ENCODE results near the gene OPN1MW3. TPM values are rescaled to one million over a fixed set of nuclear protein-coding genes. Genes with fewer than 3 reads are reported as not detected.

OPN1MW3 gene
- total RNA-seq, 2 experiments from 2014 or later = not detected

DNA sequence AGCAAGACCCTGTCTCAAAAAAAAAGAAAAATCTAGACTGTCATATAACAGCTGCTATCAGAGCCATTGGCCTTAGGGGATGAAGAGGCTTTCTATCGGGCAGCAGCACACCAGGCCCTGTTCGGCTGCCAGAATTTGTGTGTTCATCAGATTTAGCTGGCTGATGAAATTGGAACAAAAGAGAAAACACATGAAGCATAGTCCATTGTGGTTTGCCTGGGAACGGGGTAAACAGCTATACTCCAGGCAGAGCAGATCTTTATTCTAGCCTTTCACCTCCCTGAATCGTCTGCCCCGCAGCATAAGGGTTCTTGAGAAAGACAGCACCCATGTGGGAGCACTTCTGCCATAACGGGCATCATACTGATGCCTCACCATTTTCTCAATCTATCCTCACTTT is 49.8 kb downstream of the OPN1MW3 start:
- no peak for DNase-seq
- no peak for ATAC-seq
- CTCF ChIA-PET = interaction anchor here (1.0 to 2.6 kb wide), 3 partner anchors 21 to 262 kb away, joined by 3 to 12 read pairs (median 6); no protein-coding TSS in a partner anchor
- Mint-ChIP-seq H3K4me1 (peaks cover 40% of the 10 kb centered on the region), H3K9me3 (ENCODE audit: low read depth) (no peaks in the 10 kb centered on the region), H3K27ac (no peak overlapping the region), H3K27me3 (no peaks in the 10 kb centered on the region), H3K4me3 (no peak overlapping the region), H3K36me3 (no peaks in the 10 kb centered on the region)

DNA sequence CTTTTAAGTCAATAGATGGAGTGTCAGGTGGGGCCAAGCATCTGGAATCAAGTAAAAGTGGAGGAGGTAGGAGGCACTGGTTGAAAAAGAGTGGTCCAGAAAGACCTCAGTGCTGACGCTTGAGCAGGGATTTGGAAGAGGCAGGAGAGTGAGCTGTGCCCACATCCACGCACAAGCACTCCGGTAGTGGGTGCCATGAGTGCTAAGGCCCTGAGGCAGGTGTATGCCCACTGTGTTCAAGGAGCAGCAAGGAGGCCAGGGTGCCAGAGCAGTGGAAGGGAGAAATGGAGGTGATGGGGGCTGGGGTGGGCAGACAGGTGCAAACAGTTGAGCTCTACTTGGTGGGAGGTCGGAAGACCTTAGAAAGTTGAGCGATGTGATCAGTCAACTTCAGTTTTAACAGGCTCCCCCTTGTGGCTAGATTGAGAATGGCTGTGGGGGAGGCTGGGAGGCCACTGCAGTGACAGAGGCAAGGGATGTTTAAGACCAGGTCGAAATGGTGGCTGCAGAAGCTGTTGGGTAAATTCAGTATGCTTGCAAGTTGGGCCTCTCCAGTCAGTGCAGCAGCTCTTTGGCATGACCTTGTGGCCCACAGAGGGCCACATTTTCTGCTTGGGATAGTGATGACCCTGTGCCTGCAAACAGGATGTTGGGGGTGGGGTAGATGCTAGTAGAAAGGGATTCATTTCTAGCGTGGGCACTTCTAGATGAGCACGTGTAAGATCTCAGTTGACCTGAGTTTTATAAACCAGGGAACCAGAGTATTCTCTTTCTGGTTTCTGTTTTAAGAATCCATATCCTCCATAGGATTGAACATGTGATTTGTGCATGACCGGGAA is 50.9 kb downstream of the OPN1MW3 start:
- peak overlapping the region; percentile 81 for H3K27ac Mint-ChIP-seq
- H3K27me3 Mint-ChIP-seq = no peaks in the 10 kb centered on the region
- peak; percentile 88 for DNase-seq
- no peaks in the 10 kb centered on the region for H3K9me3 Mint-ChIP-seq (ENCODE audit: low read depth)
- CTCF ChIA-PET = interaction anchor here (1.0 to 2.6 kb wide), 8 partner anchors 8 to 296 kb away, joined by 3 to 12 read pairs (median 5); no protein-coding TSS in a partner anchor
- no peak overlapping the region for H3K4me3 Mint-ChIP-seq
- peaks cover under 1% of the 10 kb centered on the region for H3K36me3 Mint-ChIP-seq
- peaks cover 51% of the 10 kb centered on the region for H3K4me1 Mint-ChIP-seq
- peak; percentile 81 for ATAC-seq

DNA sequence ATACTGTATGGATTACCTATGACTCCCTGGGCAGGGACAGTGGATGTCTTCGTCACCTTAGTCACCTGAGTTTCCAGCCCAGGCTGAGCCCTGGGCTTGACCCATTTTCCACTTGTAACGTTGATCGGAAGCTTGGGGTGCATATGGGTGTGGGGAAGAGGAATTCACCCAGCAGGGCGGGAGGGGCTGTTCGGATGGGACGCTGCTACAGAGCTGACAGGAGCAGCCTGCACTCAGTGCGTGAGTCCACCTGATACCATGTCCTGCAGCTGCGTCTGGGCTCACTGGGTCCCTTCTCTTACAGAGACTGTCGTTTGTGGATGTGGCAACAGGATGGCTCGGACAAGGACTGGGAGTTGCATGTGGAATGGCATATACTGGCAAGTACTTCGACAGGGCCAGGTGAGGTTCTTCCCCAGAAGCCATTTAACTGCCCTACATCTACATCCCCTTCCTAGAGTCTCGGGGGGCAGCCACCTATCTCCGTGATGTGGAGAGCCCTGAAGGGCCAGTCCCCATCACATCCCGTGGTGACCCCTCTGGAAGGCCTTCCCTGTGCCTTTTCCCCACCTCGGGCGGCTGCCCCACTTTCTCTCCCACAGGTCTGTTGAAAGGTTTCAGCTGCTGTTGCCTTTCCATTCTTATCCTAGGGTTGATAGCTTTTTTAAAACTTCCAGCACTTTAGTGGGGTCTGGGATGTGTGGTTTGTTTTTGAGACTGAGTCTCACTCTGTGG is 51.8 kb downstream of the OPN1MW3 start:
- Mint-ChIP-seq H3K9me3 (ENCODE audit: low read depth) (no peaks in the 10 kb centered on the region), H3K36me3 (peaks cover 2% of the 10 kb centered on the region), H3K4me3 (no peak overlapping the region), H3K27me3 (no peaks in the 10 kb centered on the region), H3K27ac (no peak overlapping the region), H3K4me1 (peaks cover 57% of the 10 kb centered on the region)
- no peak for DNase-seq
- no peak for ATAC-seq
- CTCF ChIA-PET = interaction anchor here (1.0 to 2.6 kb wide), 7 partner anchors 7 to 296 kb away, joined by 3 to 12 read pairs (median 6); no protein-coding TSS in a partner anchor

DNA sequence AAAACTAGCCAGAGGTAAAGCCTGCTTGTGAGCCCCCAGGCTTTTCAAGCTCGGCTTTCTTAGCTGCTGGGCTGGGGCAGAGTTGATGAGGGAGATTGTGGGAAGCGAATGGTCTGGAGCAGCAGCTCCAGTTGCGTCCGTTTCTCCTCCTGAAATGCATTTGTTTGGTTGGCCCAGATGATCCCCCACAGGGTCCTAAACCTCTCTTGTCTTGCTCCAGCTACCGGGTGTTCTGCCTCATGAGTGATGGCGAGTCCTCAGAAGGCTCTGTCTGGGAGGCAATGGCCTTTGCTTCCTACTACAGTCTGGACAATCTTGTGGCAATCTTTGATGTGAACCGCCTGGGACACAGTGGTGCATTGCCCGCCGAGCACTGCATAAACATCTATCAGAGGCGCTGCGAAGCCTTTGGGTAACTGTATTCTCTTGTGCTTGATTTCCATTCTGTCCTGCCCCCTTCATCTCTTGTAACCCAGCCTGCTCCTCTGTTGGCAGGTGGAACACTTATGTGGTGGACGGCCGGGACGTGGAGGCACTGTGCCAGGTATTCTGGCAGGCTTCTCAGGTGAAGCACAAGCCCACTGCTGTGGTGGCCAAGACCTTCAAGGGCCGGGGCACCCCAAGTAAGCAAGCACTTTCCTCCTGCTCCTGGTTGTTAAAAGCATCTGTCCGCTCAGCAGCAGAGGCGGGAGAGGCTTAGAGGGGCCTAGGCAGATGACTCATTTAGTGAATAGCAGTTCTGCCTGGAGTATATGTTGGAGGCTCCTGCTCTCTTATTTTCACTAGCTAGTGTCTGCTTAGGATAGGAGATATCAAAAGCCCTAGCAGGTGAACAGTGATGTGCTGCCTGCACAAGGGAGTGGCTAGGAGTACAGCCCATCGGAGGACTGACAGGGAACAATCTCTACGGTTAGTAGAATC is 53.5 kb downstream of the OPN1MW3 start:
- peaks cover 2% of the 10 kb centered on the region for H3K36me3 Mint-ChIP-seq
- peaks cover 63% of the 10 kb centered on the region for H3K4me1 Mint-ChIP-seq
- H3K27ac Mint-ChIP-seq = peak overlapping the region; percentile 52
- no peaks in the 10 kb centered on the region for H3K9me3 Mint-ChIP-seq (ENCODE audit: low read depth)
- DNase-seq = peak; percentile 44
- CTCF ChIA-PET = interaction anchor here (1.5 kb wide), 1 partner anchor 12 kb away, joined by 4 read pairs; no protein-coding TSS in a partner anchor
- H3K4me3 Mint-ChIP-seq = no peak overlapping the region
- ATAC-seq = peak; percentile 48
- H3K27me3 Mint-ChIP-seq = no peaks in the 10 kb centered on the region

DNA sequence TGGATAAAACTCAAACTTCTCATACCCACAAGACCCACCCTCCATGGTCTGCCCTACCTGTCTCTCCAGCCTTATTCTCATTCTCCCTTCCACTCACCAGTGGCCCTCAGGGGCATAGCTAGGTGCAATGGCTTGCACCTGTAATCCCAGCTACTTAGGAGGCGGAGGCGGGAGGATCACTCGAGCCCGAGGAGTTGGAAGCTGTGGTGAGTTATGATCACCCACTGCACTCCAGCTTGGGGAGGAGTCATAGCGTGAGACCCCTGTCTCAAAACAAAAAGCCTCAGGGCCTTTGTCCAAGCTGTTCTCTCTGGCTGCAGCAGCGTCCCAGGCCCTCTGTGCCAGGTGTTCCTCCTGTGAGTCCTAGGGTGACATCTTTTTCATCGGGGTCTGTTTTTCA is 54.7 kb downstream of the OPN1MW3 start:
- DNase-seq (no peak), ATAC-seq (no peak)
- Mint-ChIP-seq H3K27ac (no peak overlapping the region), H3K36me3 (peaks cover 2% of the 10 kb centered on the region), H3K4me1 (peaks cover 66% of the 10 kb centered on the region), H3K9me3 (ENCODE audit: low read depth) (no peaks in the 10 kb centered on the region), H3K4me3 (no peak overlapping the region), H3K27me3 (no peaks in the 10 kb centered on the region)
- CTCF ChIA-PET = interaction anchor here (1.4 to 1.5 kb wide), 2 partner anchors 9 to 11 kb away, joined by 3 to 4 read pairs; no protein-coding TSS in a partner anchor

DNA sequence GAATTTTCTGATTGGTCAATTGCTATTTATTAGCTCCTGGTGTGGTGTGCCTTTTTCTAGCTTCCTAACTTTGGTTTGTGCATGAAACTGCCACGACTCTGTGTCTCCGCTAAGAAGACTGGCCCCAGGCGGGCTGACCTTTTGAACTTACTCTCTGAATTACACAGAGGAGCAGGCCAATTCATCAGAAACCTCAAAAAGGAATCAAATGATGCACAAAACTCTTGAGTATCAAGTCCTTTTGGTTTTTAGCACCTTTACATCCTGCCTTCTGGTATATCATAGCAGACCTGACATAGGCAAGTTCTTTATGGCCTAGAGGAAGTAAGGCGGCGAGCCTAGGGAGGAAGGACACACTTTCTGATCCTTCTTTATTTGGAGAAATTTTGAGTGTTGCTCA is 55.8 kb downstream of the OPN1MW3 start:
- no peak overlapping the region for H3K4me3 Mint-ChIP-seq
- peak; percentile 70 for DNase-seq
- CTCF ChIA-PET = interaction anchor here (1.4 kb wide), 1 partner anchor 8 kb away, joined by 3 read pairs; no protein-coding TSS in a partner anchor
- peak; percentile 70 for ATAC-seq
- H3K36me3 Mint-ChIP-seq = peaks cover 2% of the 10 kb centered on the region
- peak overlapping the region; percentile 80 for H3K27ac Mint-ChIP-seq
- H3K27me3 Mint-ChIP-seq = no peaks in the 10 kb centered on the region
- H3K9me3 Mint-ChIP-seq (ENCODE audit: low read depth) = no peaks in the 10 kb centered on the region
- peaks cover 63% of the 10 kb centered on the region for H3K4me1 Mint-ChIP-seq

DNA sequence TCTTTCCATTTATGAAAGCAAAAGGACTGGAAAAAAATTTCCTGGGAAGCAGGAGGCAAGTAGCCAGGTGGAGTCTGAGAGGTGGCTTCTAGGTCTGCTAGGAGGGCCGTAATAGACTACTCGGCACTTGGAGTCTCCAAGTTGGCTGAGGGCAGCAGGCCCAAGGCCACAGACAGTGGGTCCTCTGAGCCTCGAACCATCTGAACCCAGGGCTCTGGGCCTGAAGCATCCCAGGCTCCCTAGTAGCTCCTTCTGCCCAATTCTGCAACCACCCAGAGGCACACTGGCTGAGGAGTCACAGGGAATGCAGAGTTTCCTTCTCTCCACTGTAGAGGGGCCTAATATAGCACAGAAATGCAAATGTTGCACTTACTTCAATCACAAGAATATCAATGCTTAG is 58.0 kb downstream of the OPN1MW3 start:
- H3K27me3 Mint-ChIP-seq = no peaks in the 10 kb centered on the region
- H3K4me1 Mint-ChIP-seq = peaks cover 58% of the 10 kb centered on the region
- CTCF ChIA-PET = interaction anchor here (2.2 kb wide), 1 partner anchor 11 kb away, joined by 7 read pairs; no protein-coding TSS in a partner anchor
- DNase-seq = no peak
- peaks cover 2% of the 10 kb centered on the region for H3K36me3 Mint-ChIP-seq
- no peak overlapping the region for H3K4me3 Mint-ChIP-seq
- ATAC-seq = no peak
- no peaks in the 10 kb centered on the region for H3K9me3 Mint-ChIP-seq (ENCODE audit: low read depth)
- H3K27ac Mint-ChIP-seq = no peak overlapping the region

DNA sequence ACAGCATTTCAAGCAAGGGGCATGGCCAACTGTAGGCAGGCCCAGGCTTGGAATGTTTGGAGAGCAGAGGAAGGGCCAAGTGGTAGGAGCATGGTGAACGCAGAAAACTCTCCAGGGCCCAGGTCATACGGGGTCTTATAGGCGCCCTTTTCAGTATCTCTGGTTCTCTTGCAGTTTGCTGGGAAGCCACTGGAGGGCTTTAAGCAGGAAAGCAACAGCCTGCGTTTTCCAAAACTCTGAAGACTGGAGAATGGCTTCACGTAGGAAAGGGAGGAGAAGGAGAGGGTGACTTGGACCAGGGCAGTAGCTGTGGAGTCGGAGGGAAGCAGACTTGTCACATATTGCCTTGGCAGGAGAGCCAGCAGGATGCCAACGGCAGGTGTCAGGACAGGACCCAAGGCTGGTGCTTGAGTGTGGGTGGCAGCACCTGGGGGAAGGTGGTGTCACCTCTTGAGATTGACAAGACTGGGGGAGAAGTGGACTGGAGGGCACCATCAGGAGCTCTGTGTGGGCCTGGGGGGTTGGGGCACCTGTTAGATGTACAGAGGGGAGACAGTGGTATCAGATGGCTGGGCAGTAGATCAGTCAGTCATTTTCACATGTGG is 60.1 kb downstream of the OPN1MW3 start:
- peaks cover 52% of the 10 kb centered on the region for H3K4me1 Mint-ChIP-seq

DNA sequence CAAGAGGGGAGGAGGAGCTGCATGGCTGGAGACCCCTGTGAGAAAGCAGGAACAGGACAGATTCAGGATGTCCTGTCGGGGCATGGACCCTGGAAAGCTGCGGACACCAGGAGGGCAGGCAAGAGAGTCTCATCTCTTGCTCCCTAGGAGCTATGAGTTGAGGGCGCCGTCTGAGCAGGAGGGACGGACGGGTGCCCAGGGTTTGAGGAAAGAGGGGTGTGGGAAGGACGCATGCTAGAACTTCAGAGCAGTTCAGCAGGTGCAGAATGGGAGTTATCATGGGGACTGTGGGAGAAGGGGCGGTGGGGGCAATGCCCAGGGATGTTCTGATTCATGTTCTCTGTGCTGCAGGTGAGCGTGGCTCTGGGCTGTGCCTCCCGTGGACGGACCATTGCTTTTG is 63.0 kb downstream of the OPN1MW3 start:
- Mint-ChIP-seq H3K36me3 (no peaks in the 10 kb centered on the region), H3K27ac (no peak overlapping the region), H3K9me3 (ENCODE audit: low read depth) (no peaks in the 10 kb centered on the region), H3K4me1 (peaks cover 31% of the 10 kb centered on the region), H3K4me3 (no peak overlapping the region), H3K27me3 (no peaks in the 10 kb centered on the region)
- CTCF ChIA-PET = no interaction called here
- DNase-seq (no peak), ATAC-seq (no peak)

More for the DNA sequence above, 60.1 kb downstream of the OPN1MW3 start:
- H3K27ac Mint-ChIP-seq = peak overlapping the region; percentile 40
- CTCF ChIA-PET = interaction anchor here (0.8 to 2.2 kb wide), 4 partner anchors 9 to 182 kb away, joined by 3 to 7 read pairs (median 4); no protein-coding TSS in a partner anchor
- H3K36me3 Mint-ChIP-seq = peaks cover 2% of the 10 kb centered on the region
- no peak overlapping the region for H3K4me3 Mint-ChIP-seq
- no peaks in the 10 kb centered on the region for H3K27me3 Mint-ChIP-seq
- ATAC-seq (no peak), DNase-seq (no peak)
- H3K9me3 Mint-ChIP-seq (ENCODE audit: low read depth) = no peaks in the 10 kb centered on the region

Other genes starting within 250 kb of the OPN1MW3 start
- 100 to 1,000 TPM; 127 to 148 TPM for gene IRAK1, start 237.7 kb upstream of the OPN1MW3 start, total RNA-seq
- gene MECP2, start 159.9 kb upstream of the OPN1MW3 start, total RNA-seq = 10 to 100 TPM; 81.1 to 84.5 TPM
- gene OPN1LW, start 113.3 kb upstream of the OPN1MW3 start, total RNA-seq = not detected
- not detected for gene OPN1MW, start 75.0 kb upstream of the OPN1MW3 start, total RNA-seq
- not detected for gene OPN1MW2, start 37.8 kb upstream of the OPN1MW3 start, total RNA-seq
- not detected for gene TEX28, start 37.5 kb downstream of the OPN1MW3 start, total RNA-seq
- 1 to 10 TPM in 1 of 2 experiments, under 1 TPM in 1; 0.75 to 1.1 TPM for gene TKTL1, start 38.2 kb downstream of the OPN1MW3 start, total RNA-seq
- 1,000 to 10,000 TPM; 1,602 to 2,011 TPM for gene FLNA, start 117.1 kb downstream of the OPN1MW3 start, total RNA-seq
- 10 to 100 TPM; 64.6 to 70.2 TPM for gene EMD, start 121.7 kb downstream of the OPN1MW3 start, total RNA-seq
- gene RPL10, start 140.8 kb downstream of the OPN1MW3 start, total RNA-seq = 1,000 to 10,000 TPM; 2,013 to 2,356 TPM
- 10 to 100 TPM; 18.4 to 19.6 TPM for gene DNASE1L1, start 151.7 kb downstream of the OPN1MW3 start, total RNA-seq
- gene TAFAZZIN, start 154.0 kb downstream of the OPN1MW3 start, total RNA-seq = 10 to 100 TPM; 77.1 to 90.2 TPM
- 10 to 100 TPM; 42.0 to 48.4 TPM for gene ATP6AP1, start 171.1 kb downstream of the OPN1MW3 start, total RNA-seq
- gene GDI1, start 179.6 kb downstream of the OPN1MW3 start, total RNA-seq = 100 to 1,000 TPM in 1 of 2 experiments, 10 to 100 TPM in 1; 99.0 to 117 TPM
- 10 to 100 TPM; 66.2 to 70.5 TPM for gene FAM50A, start 186.6 kb downstream of the OPN1MW3 start, total RNA-seq
- 10 to 100 TPM; 42.3 to 48.5 TPM for gene PLXNA3, start 200.7 kb downstream of the OPN1MW3 start, total RNA-seq
- gene LAGE3, start 221.7 kb downstream of the OPN1MW3 start, total RNA-seq = 10 to 100 TPM; 38.8 to 39.0 TPM
- 10 to 100 TPM; 48.1 to 53.2 TPM for gene UBL4A, start 229.0 kb downstream of the OPN1MW3 start, total RNA-seq
- gene SLC10A3, start 233.0 kb downstream of the OPN1MW3 start, total RNA-seq = 10 to 100 TPM; 24.3 to 24.9 TPM

Data from activated CD8-positive, alpha-beta memory T cell treated with anti-CD3 and anti-CD28 coated beads, Interleukin-2, amount 10 ng/mL, durations not matched to agents 7 days and 5 days (primary cell).